NCI-H2107 treated with DMSO at 0.1 percent for 48 hours (cell line): ENCODE data around the gene GPM6B.

Source experiments
- DNase-seq: peaks from one replicate; lab custom pipeline; 2025; ENCODE audit not compliant: unreplicated experiment; lab: John Stamatoyannopoulos, UW

GPM6B gene

GRCh38 chrX:13816643-13817627, at the start of gene GPM6B:
GPM6B (minus strand) TSS chrX:13817093; CDS start chrX:13816904, 189 bp downstream.
- DNase-seq = no peak

- no peak for DNase-seq
These were observed 47.4 kb upstream of the GPM6B start for GRCh38 chrX:13864264-13864663.

GRCh38 chrX:13863324-13863723, 46.4 kb upstream of the GPM6B start:
- DNase-seq = peak; percentile 55

GRCh38 chrX:13859724-13860123, 42.8 kb upstream of the GPM6B start:
- no peak for DNase-seq

GRCh38 chrX:13857804-13858203, 40.9 kb upstream of the GPM6B start:
- no peak for DNase-seq

- DNase-seq = peak; percentile 14
These were observed 39.0 kb upstream of the GPM6B start for GRCh38 chrX:13855689-13856450.

GRCh38 chrX:13854003-13854402, 37.1 kb upstream of the GPM6B start:
- DNase-seq = no peak

GRCh38 chrX:13852001-13852695, 35.3 kb upstream of the GPM6B start:
- DNase-seq = no peak

- no peak for DNase-seq
These were observed 29.0 kb upstream of the GPM6B start for GRCh38 chrX:13845721-13846378.

GRCh38 chrX:13843150-13843721, 26.3 kb upstream of the GPM6B start:
- DNase-seq = no peak

- no peak for DNase-seq
These were observed 23.2 kb upstream of the GPM6B start for GRCh38 chrX:13840121-13840520.

GRCh38 chrX:13837290-13837745, 20.4 kb upstream of the GPM6B start:
- no peak for DNase-seq

GRCh38 chrX:13836575-13836974, 19.7 kb upstream of the GPM6B start:
- DNase-seq = no peak

GRCh38 chrX:13835825-13836224, 18.9 kb upstream of the GPM6B start:
- DNase-seq = no peak

GRCh38 chrX:13834355-13834754, 17.5 kb upstream of the GPM6B start:
- no peak for DNase-seq

GRCh38 chrX:13829983-13830382, 13.1 kb upstream of the GPM6B start:
- no peak for DNase-seq

GRCh38 chrX:13828392-13828791, 11.5 kb upstream of the GPM6B start:
- no peak for DNase-seq

GRCh38 chrX:13827298-13828090, 10.6 kb upstream of the GPM6B start:
- DNase-seq = no peak

- no peak for DNase-seq
These were observed 9.9 kb upstream of the GPM6B start for GRCh38 chrX:13826770-13827169.
